T-helper 2 cell (primary cell): ENCODE measurements around the gene GRIA1.
A peak's percentile ranks its signal among the peaks of the same experiment; 100 is the strongest.

Experiments used
- DNase-seq, 5 experiments: peaks; one replicate each; pipeline versions ENCODE4 v3.0.0 to v3.0.0-alpha.2; 2012 to 2022

GRIA1 gene

GRCh38 chr5:153745778-153746395, 255.4 kb downstream of the GRIA1 start:
- no peak for DNase-seq

- DNase-seq: no peak
Observed at GRCh38 chr5:153746440-153746839, 256.0 kb downstream of the GRIA1 start.

GRCh38 chr5:153748823-153749222, 258.4 kb downstream of the GRIA1 start:
- no peak for DNase-seq

- DNase-seq: no peak
Observed at GRCh38 chr5:153749960-153750359, 259.5 kb downstream of the GRIA1 start.

GRCh38 chr5:153751251-153751650, 260.8 kb downstream of the GRIA1 start:
- DNase-seq: no peak

GRCh38 chr5:153752890-153753289, 262.4 kb downstream of the GRIA1 start:
- no peak for DNase-seq

GRCh38 chr5:153753645-153754432, 263.4 kb downstream of the GRIA1 start:
- no peak for DNase-seq

- DNase-seq: no peak
Observed at GRCh38 chr5:153755913-153756500, 265.5 kb downstream of the GRIA1 start.

- no peak for DNase-seq
Observed at GRCh38 chr5:153756540-153756939, 266.1 kb downstream of the GRIA1 start.

- DNase-seq: no peak
Observed at GRCh38 chr5:153765987-153766386, 275.5 kb downstream of the GRIA1 start.

- DNase-seq: no peak
Observed at GRCh38 chr5:153767221-153768188, 277.0 kb downstream of the GRIA1 start.

GRCh38 chr5:153770066-153770465, 279.6 kb downstream of the GRIA1 start:
- DNase-seq: no peak

GRCh38 chr5:153774686-153775085, 284.2 kb downstream of the GRIA1 start:
- no peak for DNase-seq

- peak in 1 of 5 experiments; percentile 33 for DNase-seq
Observed at GRCh38 chr5:153775923-153776322, 285.5 kb downstream of the GRIA1 start.

GRCh38 chr5:153777681-153778581, 287.5 kb downstream of the GRIA1 start:
- no peak for DNase-seq

- DNase-seq: no peak
Observed at GRCh38 chr5:153779836-153780235, 289.4 kb downstream of the GRIA1 start.

- no peak for DNase-seq
Observed at GRCh38 chr5:153780876-153781705, 290.6 kb downstream of the GRIA1 start.

- DNase-seq: no peak
Observed at GRCh38 chr5:153782589-153783361, 292.3 kb downstream of the GRIA1 start.

- DNase-seq: no peak
Observed at GRCh38 chr5:153783362-153783658, 292.8 kb downstream of the GRIA1 start.

GRCh38 chr5:153784277-153784676, 293.8 kb downstream of the GRIA1 start:
- no peak for DNase-seq
